GM18909 (cell line): ENCODE results near the gene DNAJB4.

Experiments used
- ATAC-seq: cut with Tn5 transposase; IDR thresholded peaks from one replicate; pipeline ENCODE4 v1.9.1; 2021; ENCODE audit warnings: mild to moderate bottlenecking; ENCODE audit not compliant: unreplicated experiment, poor library complexity

Gene DNAJB4

GRCh38 chr1:78033797-78034172 is 29.0 kb downstream of the DNAJB4 start:
- ATAC-seq: no peak

GRCh38 chr1:78035121-78035520 is 30.4 kb downstream of the DNAJB4 start:
- ATAC-seq: no peak

DNA sequence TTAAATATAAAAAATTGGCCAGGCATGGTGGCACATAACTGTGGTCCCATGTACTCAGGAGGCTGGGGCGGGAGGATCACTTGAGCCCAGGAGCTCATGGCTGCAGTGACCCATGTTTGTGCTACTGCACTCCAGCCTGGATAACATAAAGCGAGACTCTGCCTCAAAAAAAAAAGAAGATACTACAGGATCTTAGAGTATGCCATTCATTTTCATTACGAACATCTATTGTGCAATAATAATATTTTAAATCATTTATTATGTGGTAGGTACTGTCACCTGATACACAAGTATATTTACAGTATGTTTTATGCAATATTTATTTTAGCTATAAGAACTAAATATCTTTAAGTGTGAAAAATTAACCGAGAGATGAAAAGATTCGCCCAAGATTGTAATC is 31.7 kb downstream of the DNAJB4 start:
- no peak for ATAC-seq

DNA sequence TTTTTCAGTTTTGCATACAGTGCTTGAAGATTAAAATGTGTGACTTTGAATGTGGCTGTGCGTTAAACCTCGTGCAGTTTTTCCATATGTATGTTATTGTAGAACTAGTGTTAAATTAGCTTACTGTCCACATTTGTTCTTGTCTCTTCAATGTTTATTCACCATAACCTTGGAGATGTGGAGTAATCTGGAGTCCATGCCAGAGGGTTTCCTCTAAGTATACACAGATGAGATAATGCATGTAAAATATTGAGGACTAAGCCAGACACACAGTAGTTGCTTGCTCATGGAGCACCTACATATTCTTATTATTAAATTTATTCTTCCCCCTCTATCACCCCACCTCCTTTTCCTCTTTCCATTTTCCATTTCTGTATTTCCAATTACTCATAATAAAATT is 33.3 kb downstream of the DNAJB4 start:
- no peak for ATAC-seq

- ATAC-seq: no peak
Observed at GRCh38 chr1:78038491-78038939, 33.8 kb downstream of the DNAJB4 start.

GRCh38 chr1:78040484-78041089 is 35.8 kb downstream of the DNAJB4 start:
- ATAC-seq: no peak

GRCh38 chr1:78043436-78043835 is 38.7 kb downstream of the DNAJB4 start:
- no peak for ATAC-seq

GRCh38 chr1:78044796-78045562 is 40.2 kb downstream of the DNAJB4 start:
- no peak for ATAC-seq

DNA sequence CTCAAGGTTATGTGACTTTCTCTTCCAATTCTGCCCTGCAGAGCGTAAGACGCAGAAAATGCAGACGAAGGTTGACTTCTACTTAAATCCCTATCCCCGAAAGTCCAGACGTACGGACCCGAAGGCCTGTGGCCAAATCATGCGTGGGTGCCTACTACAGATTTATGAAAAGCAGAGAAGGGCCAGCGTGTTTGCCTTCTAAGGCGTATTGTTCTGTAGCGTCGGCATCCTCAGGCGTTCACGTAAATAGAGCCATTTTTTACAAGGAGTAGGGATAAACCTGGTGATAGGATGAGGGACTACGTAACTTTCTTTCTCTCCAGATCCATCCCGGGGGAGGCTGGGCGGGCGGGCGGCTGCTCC is 40.8 kb downstream of the DNAJB4 start:
- ATAC-seq: no peak

GRCh38 chr1:78045926-78046778 is 41.4 kb downstream of the DNAJB4 start, which contains the start of gene GIPC2:
TSS of gene GIPC2 (plus strand) at chr1:78045966. CDS start at chr1:78046095, 129 bp downstream.
- ATAC-seq: peak; percentile 53

- ATAC-seq: no peak
Observed at GRCh38 chr1:78047106-78047505, 42.4 kb downstream of the DNAJB4 start.

DNA sequence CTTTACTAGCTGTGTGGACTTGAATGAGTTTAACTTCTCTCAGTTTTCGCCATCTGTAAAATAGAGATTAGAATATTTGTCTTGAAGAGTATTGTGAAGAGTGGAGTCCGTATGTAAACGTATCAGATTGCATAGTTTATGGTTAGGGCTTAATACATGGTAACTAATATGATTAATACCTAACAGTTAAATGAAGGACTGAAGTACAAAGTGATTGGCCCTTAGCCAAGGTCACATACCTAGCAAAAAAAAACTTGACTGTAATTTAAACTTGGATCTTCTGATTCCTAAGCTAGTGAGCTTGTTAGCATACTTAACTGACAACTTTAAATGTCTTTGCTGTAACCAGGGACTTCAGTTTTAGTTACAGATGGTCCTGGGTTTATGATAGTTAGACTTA is 42.9 kb downstream of the DNAJB4 start:
- ATAC-seq: no peak

- no peak for ATAC-seq
Observed at GRCh38 chr1:78048446-78048845, 43.7 kb downstream of the DNAJB4 start.

- ATAC-seq: no peak
Observed at GRCh38 chr1:78049396-78049795, 44.7 kb downstream of the DNAJB4 start.

- ATAC-seq: no peak
Observed at GRCh38 chr1:78051005-78051404, 46.3 kb downstream of the DNAJB4 start.

GRCh38 chr1:78052685-78053405 is 48.1 kb downstream of the DNAJB4 start:
- ATAC-seq: no peak

DNA sequence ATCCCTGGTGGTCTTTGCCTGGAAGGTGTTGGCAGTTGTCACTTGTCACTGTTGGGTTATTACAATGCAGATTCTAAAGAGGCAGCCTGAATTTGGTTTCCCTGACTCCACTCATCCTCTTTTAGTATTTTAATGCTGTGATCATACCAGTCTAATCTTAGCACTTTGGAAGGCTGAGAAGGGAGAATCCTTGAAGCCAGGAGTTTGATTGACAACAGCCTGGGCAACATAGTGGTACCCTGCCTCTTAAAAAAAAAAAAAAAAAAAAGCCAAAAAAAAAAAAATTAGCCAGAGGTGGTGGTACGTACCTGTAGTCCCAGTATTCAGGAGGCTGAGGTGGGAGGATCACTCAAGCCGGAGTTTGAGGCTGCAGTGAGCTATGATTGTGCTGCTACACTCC is 48.8 kb downstream of the DNAJB4 start:
- ATAC-seq: no peak

- no peak for ATAC-seq
Observed at GRCh38 chr1:78054559-78054958, 49.8 kb downstream of the DNAJB4 start.

DNA sequence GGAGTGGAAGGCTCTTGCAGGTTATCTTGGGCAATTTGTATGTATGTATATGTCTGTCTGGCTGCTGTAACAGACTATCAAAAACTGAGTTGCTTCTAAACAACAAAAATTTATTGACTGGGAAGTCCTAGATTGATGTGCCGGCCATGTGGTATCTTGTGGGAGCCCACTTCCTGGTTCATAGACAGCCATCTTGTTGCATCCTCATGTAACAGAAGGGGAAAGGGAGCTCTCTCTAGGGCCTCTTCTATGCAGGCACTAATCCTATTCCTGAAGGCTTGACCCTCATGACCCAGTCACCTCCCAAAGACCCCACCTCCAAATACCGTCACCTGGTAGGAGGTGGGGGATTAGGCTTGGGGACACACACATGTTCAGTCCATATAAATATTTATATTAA is 50.2 kb downstream of the DNAJB4 start:
- ATAC-seq: no peak

GRCh38 chr1:78055565-78056132 is 50.9 kb downstream of the DNAJB4 start:
- ATAC-seq: no peak
